ENCODE results near the gene GPATCH8.

GPATCH8 gene

GRCh38 chr17:44353672-44354331, 149.4 kb downstream of the GPATCH8 start:
- H3K27ac ChIP-seq, result no peak overlapping the region

DNA sequence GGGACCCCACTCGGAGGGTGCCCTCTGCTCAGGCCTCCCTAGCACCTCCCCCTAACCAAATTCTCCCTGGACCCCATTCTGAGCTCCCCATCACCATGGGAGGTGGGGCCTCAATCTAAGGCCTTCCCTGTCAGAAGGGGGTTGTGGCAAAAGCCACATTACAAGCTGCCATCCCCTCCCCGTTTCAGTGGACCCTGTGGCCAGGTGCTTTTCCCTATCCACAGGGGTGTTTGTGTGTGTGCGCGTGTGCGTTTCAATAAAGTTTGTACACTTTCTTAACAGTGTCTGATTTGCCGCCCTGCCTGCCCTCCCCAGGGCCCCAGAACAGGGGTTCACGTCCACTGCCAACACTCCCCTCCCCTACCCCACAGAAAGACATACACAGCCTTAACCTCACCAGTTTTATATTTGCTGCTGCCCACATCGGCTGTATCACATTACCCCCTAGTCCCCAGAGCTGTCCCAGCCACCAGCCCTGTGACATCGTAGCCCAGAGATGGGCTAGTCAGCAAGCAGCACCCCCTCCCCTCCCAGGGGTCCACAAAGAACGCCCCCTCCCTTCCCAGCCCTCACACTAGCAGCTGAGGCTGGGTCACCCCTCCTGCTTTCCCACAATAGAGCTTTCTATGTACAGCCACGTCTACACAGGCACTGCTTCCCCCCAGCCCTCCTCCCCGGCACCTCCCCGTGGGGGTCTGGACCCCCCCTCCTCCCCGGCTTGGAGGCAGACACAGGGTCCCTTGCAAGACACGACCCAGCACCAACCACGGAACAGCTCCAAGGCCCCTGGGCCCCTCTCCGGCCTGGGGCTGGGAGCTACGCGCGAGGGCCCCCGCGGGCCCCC, 150.2 kb downstream of the GPATCH8 start:
- TF ChIP-seq, protein P1, sequence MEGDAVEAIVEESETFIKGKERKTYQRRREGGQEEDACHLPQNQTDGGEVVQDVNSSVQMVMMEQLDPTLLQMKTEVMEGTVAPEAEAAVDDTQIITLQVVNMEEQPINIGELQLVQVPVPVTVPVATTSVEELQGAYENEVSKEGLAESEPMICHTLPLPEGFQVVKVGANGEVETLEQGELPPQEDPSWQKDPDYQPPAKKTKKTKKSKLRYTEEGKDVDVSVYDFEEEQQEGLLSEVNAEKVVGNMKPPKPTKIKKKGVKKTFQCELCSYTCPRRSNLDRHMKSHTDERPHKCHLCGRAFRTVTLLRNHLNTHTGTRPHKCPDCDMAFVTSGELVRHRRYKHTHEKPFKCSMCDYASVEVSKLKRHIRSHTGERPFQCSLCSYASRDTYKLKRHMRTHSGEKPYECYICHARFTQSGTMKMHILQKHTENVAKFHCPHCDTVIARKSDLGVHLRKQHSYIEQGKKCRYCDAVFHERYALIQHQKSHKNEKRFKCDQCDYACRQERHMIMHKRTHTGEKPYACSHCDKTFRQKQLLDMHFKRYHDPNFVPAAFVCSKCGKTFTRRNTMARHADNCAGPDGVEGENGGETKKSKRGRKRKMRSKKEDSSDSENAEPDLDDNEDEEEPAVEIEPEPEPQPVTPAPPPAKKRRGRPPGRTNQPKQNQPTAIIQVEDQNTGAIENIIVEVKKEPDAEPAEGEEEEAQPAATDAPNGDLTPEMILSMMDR (conservative IDR thresholded peaks at IDR 0.05), result no peak
- TF ChIP-seq ZFX (IDR thresholded peaks at IDR 0.05), result no peak
- H3K27ac ChIP-seq, result no peak overlapping the region

More at GRCh38 chr17:44353672-44354331, 149.4 kb downstream of the GPATCH8 start:
- TF ChIP-seq, protein P1 (conservative IDR thresholded peaks at IDR 0.05), result no peak
- TF ChIP-seq ZFX (IDR thresholded peaks at IDR 0.05), result no peak

GRCh38 chr17:44351961-44352827, 151.0 kb downstream of the GPATCH8 start:
- TF ChIP-seq ZFX (IDR thresholded peaks at IDR 0.05), result no peak
- TF ChIP-seq, protein P1 (conservative IDR thresholded peaks at IDR 0.05), result no peak
- no peak overlapping the region for H3K27ac ChIP-seq

DNA sequence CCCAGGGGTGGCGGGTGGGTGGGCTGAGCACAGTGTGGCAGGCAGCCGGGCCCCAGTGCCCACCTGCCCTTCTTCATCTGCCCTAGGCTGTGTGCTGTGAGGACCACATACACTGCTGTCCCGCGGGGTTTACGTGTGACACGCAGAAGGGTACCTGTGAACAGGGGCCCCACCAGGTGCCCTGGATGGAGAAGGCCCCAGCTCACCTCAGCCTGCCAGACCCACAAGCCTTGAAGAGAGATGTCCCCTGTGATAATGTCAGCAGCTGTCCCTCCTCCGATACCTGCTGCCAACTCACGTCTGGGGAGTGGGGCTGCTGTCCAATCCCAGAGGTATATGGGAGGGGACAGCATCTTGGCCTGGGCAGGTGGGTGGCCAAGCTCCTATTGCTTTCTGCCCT, 151.7 kb downstream of the GPATCH8 start:
- H3K27ac ChIP-seq, result no peak overlapping the region
- TF ChIP-seq ZFX (IDR thresholded peaks at IDR 0.05), result no peak
- TF ChIP-seq, protein P1 (conservative IDR thresholded peaks at IDR 0.05), result no peak

GRCh38 chr17:44350733-44351226, 152.4 kb downstream of the GPATCH8 start:
- TF ChIP-seq, protein P1 (conservative IDR thresholded peaks at IDR 0.05), result peak; percentile 70
- TF ChIP-seq ZFX (IDR thresholded peaks at IDR 0.05), result no peak
- H3K27ac ChIP-seq, result no peak overlapping the region

GRCh38 chr17:44349553-44350070, 153.6 kb downstream of the GPATCH8 start:
- no peak overlapping the region for H3K27ac ChIP-seq
- TF ChIP-seq, protein P1 (conservative IDR thresholded peaks at IDR 0.05), result no peak
- no peak for TF ChIP-seq ZFX (IDR thresholded peaks at IDR 0.05)
